H1 (cell line): ENCODE data around the gene REG4. TPM values are rescaled to one million over a fixed set of nuclear protein-coding genes. Genes with fewer than 3 reads are reported as not detected.
A peak's percentile ranks its signal among the peaks of the same experiment; 100 is the strongest.

ENCODE experiments used
- CTCF ChIA-PET: fragments of 300-600 bp; sonication (Branson Sonifier 250); formaldehyde crosslinking; loops from one replicate; lab custom pipeline; 2021; ENCODE audit not compliant: partially characterized antibody; lab: Charles Lee
- POLR2A ChIA-PET: fragments of 300-600 bp; sonication (Branson Sonifier 250); formaldehyde crosslinking; loops from one replicate; lab custom pipeline; 2021; ENCODE audit warnings: inconsistent platforms; ENCODE audit not compliant: partially characterized antibody; lab: Charles Lee
- DNase-seq, 2 experiments: peaks; one replicate each; pipeline versions ENCODE4 v3.0.0 to v3.0.0-alpha.2; 2010 to 2022; ENCODE audit warnings: low spot score in 2 of 2, low read depth in 1 of 2, mixed read lengths in 1 of 2
- FAIRE-seq: peaks from 2 replicates; lab custom pipeline; 2011; peaks lifted over from hg19 to GRCh38; lab: Jason Lieb, UNC
- H2AFZ ChIP-seq: 2 replicates; pipeline ENCODE4 v1.8.1; 2012; ENCODE audit warnings: low read length, inconsistent platforms
- H2AK5ac ChIP-seq: 2 replicates; pipeline ENCODE4 v1.6.1; 2013; ENCODE audit warnings: low read depth, low read length
- H2BK120ac ChIP-seq: replicated peaks from 2 replicates; pipeline ENCODE3; 2013; ENCODE audit warnings: low read depth, low read length, inconsistent platforms
- H2BK12ac ChIP-seq: 2 replicates; pipeline ENCODE4 v1.6.1; 2013; ENCODE audit warnings: low read depth, low read length
- H2BK15ac ChIP-seq: 2 replicates; pipeline ENCODE4 v1.6.1; 2013; ENCODE audit warnings: low read length
- H2BK20ac ChIP-seq: 2 replicates; pipeline ENCODE4 v1.6.1; 2013; ENCODE audit warnings: low read length
- H2BK5ac ChIP-seq: 2 replicates; pipeline ENCODE4 v1.6.1; 2013; ENCODE audit warnings: low read depth, low read length
- H3K14ac ChIP-seq: 2 replicates; pipeline ENCODE4 v1.6.1; 2013; ENCODE audit warnings: inconsistent platforms; ENCODE audit not compliant: insufficient read length
- H3K18ac ChIP-seq: 2 replicates; pipeline ENCODE4 v1.6.1; 2013; ENCODE audit warnings: low read length; ENCODE audit errors: extremely low read depth
- H3K23ac ChIP-seq: 2 replicates; pipeline ENCODE4 v1.6.1; 2013; ENCODE audit warnings: inconsistent platforms; ENCODE audit not compliant: insufficient read length
- H3K23me2 ChIP-seq: 2 replicates; pipeline ENCODE4 v1.6.1; 2013; ENCODE audit warnings: low read depth, low read length
- H3K27ac ChIP-seq: 2 replicates; pipeline ENCODE4 v1.6.1; 2011; ENCODE audit warnings: low read depth, low read length, inconsistent platforms
- H3K27me3 ChIP-seq, 4 experiments: replicated peaks in 1 of 4; 1 replicate in 1 of 4; 2 replicates in 3 of 4; pipeline versions ENCODE4 v1.6.1 to v1.8.1; 2011 to 2013; ENCODE audit warnings: low read length in 3 of 4, mild to moderate bottlenecking in 3 of 4, inconsistent platforms in 2 of 4, mixed read lengths in 2 of 4, moderate library complexity in 1 of 4; ENCODE audit not compliant: control insufficient read depth in 3 of 4, insufficient read depth in 3 of 4; ENCODE audit errors: extremely low read depth in 1 of 4
- H3K36me3 ChIP-seq, 4 experiments: 2 replicates each; pipeline versions ENCODE4 v1.6.1 to v1.8.1; 2011 to 2013; ENCODE audit warnings: mild to moderate bottlenecking in 4 of 4, low read length in 3 of 4, moderate library complexity in 2 of 4, control low read depth in 1 of 4, inconsistent platforms in 1 of 4; ENCODE audit not compliant: insufficient read depth in 4 of 4, control insufficient read depth in 2 of 4
- H3K4ac ChIP-seq: replicated peaks from 2 replicates; pipeline ENCODE3; 2013; ENCODE audit warnings: low read length, low read depth, mixed read lengths, inconsistent platforms; ENCODE audit not compliant: insufficient read length
- H3K4me1 ChIP-seq, 4 experiments: replicated peaks in 1 of 4; 1 replicate in 1 of 4; 2 replicates in 3 of 4; pipeline versions ENCODE4 v1.6.1 to v1.8.1; 2011 to 2013; ENCODE audit warnings: low read length in 3 of 4, inconsistent platforms in 2 of 4, mixed read lengths in 1 of 4; ENCODE audit not compliant: insufficient read depth in 4 of 4, control insufficient read depth in 3 of 4
- H3K4me2 ChIP-seq, 2 experiments: 2 replicates each; pipeline versions ENCODE4 v1.6.1 to v1.8.1; 2011 to 2013; ENCODE audit warnings: low read depth in 2 of 2, low read length in 2 of 2, control low read depth in 1 of 2, inconsistent platforms in 1 of 2, mild to moderate bottlenecking in 1 of 2; ENCODE audit not compliant: insufficient read depth in 1 of 2
- H3K4me3 ChIP-seq, 4 experiments: fragments of 200-600, 300-600 bp in 1 of 4; sonication (generic), shearing (Covaris generic), sonication (Bioruptor Twin) in 1 of 4; 2 replicates each; pipeline versions ENCODE4 v1.5.1 to v1.8.1; 2011 to 2016; ENCODE audit warnings: low read length in 4 of 4, low read depth in 3 of 4, control low read depth in 2 of 4, inconsistent platforms in 2 of 4, mild to moderate bottlenecking in 2 of 4, mixed read lengths in 1 of 4, moderate library complexity in 1 of 4; ENCODE audit not compliant: insufficient read depth in 2 of 4; ENCODE audit errors: extremely low read depth in 1 of 4
- H3K56ac ChIP-seq: replicated peaks from 2 replicates; pipeline ENCODE3; 2013; ENCODE audit warnings: low read depth, mild to moderate bottlenecking, mixed read lengths, low read length, inconsistent platforms; ENCODE audit not compliant: insufficient read length
- H3K79me1 ChIP-seq: 2 replicates; pipeline ENCODE4 v1.6.1; 2013; ENCODE audit warnings: low read depth, low read length, control low read depth
- H3K79me2 ChIP-seq, 2 experiments: 2 replicates each; pipeline versions ENCODE4 v1.6.1 to v1.8.1; 2012 to 2013; ENCODE audit warnings: low read length in 2 of 2, mild to moderate bottlenecking in 2 of 2, inconsistent platforms in 1 of 2; ENCODE audit not compliant: insufficient read depth in 2 of 2, control insufficient read depth in 1 of 2
- H3K9ac ChIP-seq, 4 experiments: replicated peaks in 1 of 4; 1 replicate in 1 of 4; 2 replicates in 3 of 4; pipeline versions ENCODE4 v1.6.1 to v1.8.1; 2011 to 2013; ENCODE audit warnings: low read depth in 3 of 4, low read length in 3 of 4, control low read depth in 2 of 4, mild to moderate bottlenecking in 2 of 4, moderate library complexity in 2 of 4, inconsistent platforms in 1 of 4; ENCODE audit errors: extremely low read depth in 1 of 4
- H3K9me3 ChIP-seq, 2 experiments: 2 replicates each; pipeline versions ENCODE4 v1.6.1 to v1.8.1; 2012 to 2013; ENCODE audit warnings: mild to moderate bottlenecking in 2 of 2, moderate library complexity in 2 of 2, control low read depth in 1 of 2, inconsistent platforms in 1 of 2, low read depth in 1 of 2, low read length in 1 of 2, mixed read lengths in 1 of 2; ENCODE audit not compliant: insufficient read depth in 2 of 2
- H4K20me1 ChIP-seq, 2 experiments: replicated peaks in 1 of 2; 2 replicates each; pipeline versions ENCODE3 to v1.8.1; 2011 to 2013; ENCODE audit warnings: inconsistent platforms in 2 of 2, low read length in 2 of 2, mild to moderate bottlenecking in 1 of 2; ENCODE audit not compliant: insufficient read depth in 2 of 2, control insufficient read depth in 1 of 2
- H4K5ac ChIP-seq: 2 replicates; pipeline ENCODE4 v1.6.1; 2013; ENCODE audit warnings: low read length, low read depth, mixed read lengths, inconsistent platforms; ENCODE audit not compliant: insufficient read length
- H4K8ac ChIP-seq: 2 replicates; pipeline ENCODE4 v1.8.0; 2013; ENCODE audit warnings: mild to moderate bottlenecking, moderate library complexity, low read length, inconsistent platforms; ENCODE audit not compliant: insufficient read depth; ENCODE audit errors: extremely low read depth
- H4K91ac ChIP-seq: replicated peaks from 2 replicates; pipeline ENCODE3; 2013; ENCODE audit warnings: low read length, mixed read lengths, inconsistent platforms; ENCODE audit not compliant: insufficient read length
- POLR2A ChIP-seq, 2 experiments: IDR thresholded peaks; 1 replicate in 1 of 2; 2 replicates in 1 of 2; pipeline ENCODE4 v1.6.1; 2011; ENCODE audit warnings: low read depth in 2 of 2, low read length in 2 of 2, mild to moderate bottlenecking in 2 of 2; ENCODE audit errors: control extremely low read depth in 1 of 2
- SIN3A ChIP-seq, 2 experiments: IDR thresholded peaks in 1 of 2; conservative IDR thresholded peaks in 1 of 2; 2 replicates each; pipeline ENCODE4 v1.6.1; 2011 to 2012; ENCODE audit warnings: low read length in 2 of 2, improper control_type of control experiment in 1 of 2, low read depth in 1 of 2, mild to moderate bottlenecking in 1 of 2
- SP4 ChIP-seq: IDR thresholded peaks from 2 replicates; pipeline ENCODE4 v1.6.1; 2012; ENCODE audit warnings: low read length, inconsistent platforms
- WGBS, 2 experiments: shearing (Covaris generic) in 1 of 2; methylation state at CpG; one replicate each; pipeline versions ENCODE4 v1.1.6 to v1.1.7; 2013 to 2015; ENCODE audit warnings: low lambda C conversion rate in 2 of 2, mixed read lengths in 2 of 2, inconsistent platforms in 1 of 2, low coverage in 1 of 2, missing lambda C conversion rate in 1 of 2; ENCODE audit not compliant: insufficient replicate concordance in 2 of 2, insufficient coverage in 1 of 2, insufficient read length in 1 of 2; ENCODE audit errors: extremely low coverage in 1 of 2, missing lambda C conversion rate in 1 of 2; 5-methylcytosine and 5-hydroxymethylcytosine counted together
- polyA plus RNA-seq, 7 experiments: library from polyadenylated mRNA; depleted of rRNA in 3 of 7; stranded (reverse) in 5 of 7; unstranded in 2 of 7; fragments of >200 nt in 5 of 7; fragments of 200-250 nt in 2 of 7; gene quantifications; 1 replicate in 5 of 7; 2 replicates in 1 of 7; 4 replicates in 1 of 7; pipeline versions ENCODE4 v1.2.1 to v1.2.3, GENCODE V29; 2011 to 2013; ENCODE audit warnings: missing spikeins in 2 of 7, mixed read lengths in 2 of 7
- total RNA-seq: library from RNA; stranded (reverse); fragmentation: NEBNext Ultra II Directional; extraction: Animal tissue kit (Norgen Biotek cat#: 25700); gene quantifications from 2 replicates; pipeline ENCODE4 v1.2.1, GENCODE V29; 2021

Gene REG4
- total and polyA plus RNA-seq, 2 of the 8 experiments (the other 6 are each of a cell fraction or from before 2014, with no cell fraction given), result not detected

DNA sequence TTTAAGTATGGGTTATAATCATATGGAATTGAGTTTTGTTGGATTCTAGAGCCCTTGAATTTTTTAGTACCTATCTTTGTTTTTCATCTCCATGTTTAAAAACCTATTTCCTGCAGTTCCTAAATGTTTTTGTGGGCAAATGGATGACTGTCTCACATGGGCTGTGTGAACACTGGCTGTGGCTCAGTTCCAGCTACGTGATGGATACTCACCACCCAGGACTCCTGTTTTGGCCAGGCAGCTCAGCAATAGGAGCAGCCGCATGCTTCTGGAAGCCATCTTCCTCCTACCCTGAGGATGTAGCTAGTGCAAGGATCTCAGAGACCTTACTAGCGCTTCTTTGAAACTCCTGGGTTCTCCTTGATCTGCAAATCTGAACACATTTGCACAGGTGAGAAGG lies 2.8 kb downstream of the REG4 start:
- no peak for FAIRE-seq
- no peak overlapping the region for H2AK5ac ChIP-seq
- no peak overlapping the region for H2BK120ac ChIP-seq
- H4K8ac ChIP-seq, result no peak overlapping the region
- H3K14ac ChIP-seq, result no peak overlapping the region
- H3K4me3 ChIP-seq, result no peak overlapping the region
- H3K9ac ChIP-seq, result no peak overlapping the region
- no peak overlapping the region for H2BK20ac ChIP-seq
- ChIA-PET CTCF (interaction anchor here (0.7 to 9.0 kb wide), 17 partner anchors 9 to 199 kb away, joined by 3 to 76 read pairs (median 6); no protein-coding TSS in a partner anchor), POLR2A (interaction anchor here (1.5 kb wide), 1 partner anchor 64 kb away, joined by 8 read pairs; no protein-coding TSS in a partner anchor)
- no peak overlapping the region for H3K4ac ChIP-seq
- H2AFZ ChIP-seq, result no peak overlapping the region
- H3K36me3 ChIP-seq, result no peaks in the 10 kb centered on the region
- no peak overlapping the region for H2BK12ac ChIP-seq
- TF ChIP-seq POLR2A (IDR thresholded peaks at IDR 0.05; ENCODE audit: control extremely low read depth in 1 of 2, low read depth in 2 of 2, low read length in 2 of 2) (no peak), SIN3A (conservative IDR thresholded peaks at IDR 0.05 in 1 of 2, IDR thresholded peaks at IDR 0.05 in 1 of 2; ENCODE audit: low read depth in 1 of 2, low read length in 2 of 2) (no peak), SP4 (no peak)
- no peaks in the 10 kb centered on the region for H3K4me1 ChIP-seq
- H3K23me2 ChIP-seq, result no peaks in the 10 kb centered on the region
- H3K27ac ChIP-seq, result no peak overlapping the region
- H3K27me3 ChIP-seq, result no peaks in the 10 kb centered on the region; a peak in 2 of 7 replicates
- H2BK15ac ChIP-seq, result no peak overlapping the region
- no peak overlapping the region for H4K91ac ChIP-seq
- no peak overlapping the region for H4K5ac ChIP-seq
- no peaks in the 10 kb centered on the region for H3K79me1 ChIP-seq
- H3K9me3 ChIP-seq, result no peaks in the 10 kb centered on the region
- 68% methylated on average over 3 of the region's 3 CpGs; no CpG with 5 or more reads in 1 of the 2 experiments for WGBS, 2 experiments
- no peak overlapping the region for H3K4me2 ChIP-seq
- no peaks in the 10 kb centered on the region for H4K20me1 ChIP-seq
- H3K56ac ChIP-seq, result no peak overlapping the region
- H3K23ac ChIP-seq, result no peak overlapping the region
- H3K18ac ChIP-seq, result no peak overlapping the region
- peak in 1 of 2 experiments; percentile 39 for DNase-seq
- no peak overlapping the region for H2BK5ac ChIP-seq
- no peaks in the 10 kb centered on the region for H3K79me2 ChIP-seq
